ENCODE results near the gene CDKN1B. TPM values are rescaled to one million over a fixed set of nuclear protein-coding genes. Genes with fewer than 3 reads are reported as not detected.

Gene CDKN1B
- total RNA-seq, result 10 to 100 TPM; 38.0 to 53.3 TPM
- long read RNA-seq, partial matches to known transcripts, result 0 of 2 reads
- long read RNA-seq, other reads (novel, unspliced or antisense), result 2 of 2 reads

DNA sequence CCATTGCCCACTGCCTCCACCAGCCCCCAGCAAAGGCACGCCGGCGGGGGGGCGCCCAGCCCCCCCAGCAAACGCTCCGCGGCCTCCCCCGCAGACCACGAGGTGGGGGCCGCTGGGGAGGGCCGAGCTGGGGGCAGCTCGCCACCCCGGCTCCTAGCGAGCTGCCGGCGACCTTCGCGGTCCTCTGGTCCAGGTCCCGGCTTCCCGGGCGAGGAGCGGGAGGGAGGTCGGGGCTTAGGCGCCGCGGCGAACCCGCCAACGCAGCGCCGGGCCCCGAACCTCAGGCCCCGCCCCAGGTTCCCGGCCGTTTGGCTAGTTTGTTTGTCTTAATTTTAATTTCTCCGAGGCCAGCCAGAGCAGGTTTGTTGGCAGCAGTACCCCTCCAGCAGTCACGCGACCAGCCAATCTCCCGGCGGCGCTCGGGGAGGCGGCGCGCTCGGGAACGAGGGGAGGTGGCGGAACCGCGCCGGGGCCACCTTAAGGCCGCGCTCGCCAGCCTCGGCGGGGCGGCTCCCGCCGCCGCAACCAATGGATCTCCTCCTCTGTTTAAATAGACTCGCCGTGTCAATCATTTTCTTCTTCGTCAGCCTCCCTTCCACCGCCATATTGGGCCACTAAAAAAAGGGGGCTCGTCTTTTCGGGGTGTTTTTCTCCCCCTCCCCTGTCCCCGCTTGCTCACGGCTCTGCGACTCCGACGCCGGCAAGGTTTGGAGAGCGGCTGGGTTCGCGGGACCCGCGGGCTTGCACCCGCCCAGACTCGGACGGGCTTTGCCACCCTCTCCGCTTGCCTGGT, at the start of gene CDKN1B:
TSS of gene CDKN1B (plus strand) at position 576 of the 793 bp plus-strand sequence. CDS start 472 bp downstream, outside the sequence.
- peak; percentile 92 to 94 for DNase-seq
- intact Hi-C loops (cut with DNase I, micrococcal nuclease), result no loop called here
- ATAC-seq, result peak; percentile 75

DNA sequence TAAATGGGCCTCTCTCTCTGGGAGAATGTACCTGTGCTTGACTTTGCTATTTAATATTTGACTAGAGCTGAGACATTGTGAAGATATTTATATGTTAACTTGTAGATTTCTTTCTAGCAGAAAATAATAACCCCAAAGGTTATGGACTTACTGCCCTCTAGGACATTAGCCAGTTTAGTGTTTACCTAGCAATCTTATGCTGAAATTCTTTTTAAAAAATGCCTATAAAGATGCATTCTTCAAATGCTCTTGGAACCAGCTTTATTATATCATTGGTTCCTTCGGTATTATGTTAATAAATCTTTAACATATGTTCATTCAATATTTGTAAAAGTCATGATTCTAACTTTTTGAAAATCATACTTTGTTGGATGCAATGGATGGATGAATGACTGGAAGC, 49.2 kb upstream of the CDKN1B start:
- DNase-seq (no peak), ATAC-seq (no peak)
- intact Hi-C loops (cut with DNase I, micrococcal nuclease), result no loop called here

- intact Hi-C loops (cut with DNase I, micrococcal nuclease), result no loop called here
These were observed 48.1 kb upstream of the CDKN1B start for GRCh38 chr12:12669020-12669419.

DNA sequence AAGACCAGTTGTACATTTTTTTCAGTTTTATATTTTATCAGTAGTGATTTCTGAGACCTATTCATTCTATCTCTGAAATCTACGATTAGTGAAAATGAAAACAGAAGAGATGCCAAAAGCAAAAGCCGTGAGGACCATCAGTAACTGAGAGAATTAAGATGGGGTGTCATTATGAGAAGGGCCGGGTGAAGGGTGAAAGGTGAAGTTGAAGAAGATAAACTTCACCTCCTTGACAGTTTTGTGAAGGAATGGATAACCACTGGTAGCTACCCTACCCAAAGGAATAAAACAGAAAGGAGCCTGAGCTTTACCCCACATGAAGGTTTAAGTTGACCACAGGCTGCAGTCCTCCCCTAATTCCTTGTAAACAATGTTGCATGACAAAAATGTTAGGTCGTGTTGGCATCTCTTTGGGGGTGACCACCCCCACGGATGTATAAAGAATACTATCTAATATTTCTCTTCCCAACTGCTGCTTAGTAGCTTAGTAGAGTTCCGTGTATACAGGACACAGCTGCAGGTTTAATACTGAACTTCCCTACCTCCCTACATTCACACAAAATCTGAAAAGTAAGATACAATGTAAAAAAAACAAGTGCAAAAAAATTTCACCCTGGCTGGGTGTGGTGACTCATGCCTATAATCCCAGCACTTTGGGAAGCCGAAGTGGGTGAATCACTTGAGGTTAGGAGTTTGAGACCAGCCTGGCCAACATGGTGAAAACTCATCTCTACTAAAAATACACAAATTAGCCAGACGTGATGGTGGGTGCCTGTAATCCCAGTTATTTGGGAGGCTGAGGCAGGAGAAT, 45.1 kb upstream of the CDKN1B start:
- no peak for ATAC-seq
- intact Hi-C loops (cut with DNase I, micrococcal nuclease), result no loop called here
- DNase-seq, result no peak

More at GRCh38 chr12:12669020-12669419, 48.1 kb upstream of the CDKN1B start:
- DNase-seq (no peak), ATAC-seq (no peak)

DNA sequence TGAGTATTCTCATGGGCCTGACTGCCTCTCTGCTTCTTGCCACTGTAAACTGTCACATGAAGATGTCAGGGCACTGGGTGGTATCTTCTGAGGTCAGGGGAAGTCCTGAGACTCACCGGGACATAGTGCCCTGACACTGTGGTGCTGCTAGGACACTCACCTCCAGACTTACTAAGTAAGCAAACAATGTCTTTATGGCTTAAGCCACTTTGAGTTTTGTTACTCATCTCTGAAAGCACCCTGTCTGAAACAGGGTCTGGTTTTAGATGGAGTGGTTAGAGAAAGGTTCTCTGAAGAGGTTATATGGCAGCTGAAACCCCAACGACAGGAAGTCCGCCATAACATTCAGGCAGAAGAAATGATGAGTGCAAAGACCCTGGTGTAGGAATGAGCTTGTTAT, 43.9 kb upstream of the CDKN1B start:
- intact Hi-C loops (cut with DNase I, micrococcal nuclease), result no loop called here
- DNase-seq (no peak), ATAC-seq (no peak)

- DNase-seq, result no peak
- no peak for ATAC-seq
- intact Hi-C loops (cut with DNase I, micrococcal nuclease), result no loop called here
These were observed 40.6 kb upstream of the CDKN1B start for GRCh38 chr12:12676605-12677004.

- no peak for ATAC-seq
- no peak for DNase-seq
- intact Hi-C loops (cut with DNase I, micrococcal nuclease), result no loop called here
These were observed 36.0 kb upstream of the CDKN1B start for GRCh38 chr12:12681061-12681765.

DNA sequence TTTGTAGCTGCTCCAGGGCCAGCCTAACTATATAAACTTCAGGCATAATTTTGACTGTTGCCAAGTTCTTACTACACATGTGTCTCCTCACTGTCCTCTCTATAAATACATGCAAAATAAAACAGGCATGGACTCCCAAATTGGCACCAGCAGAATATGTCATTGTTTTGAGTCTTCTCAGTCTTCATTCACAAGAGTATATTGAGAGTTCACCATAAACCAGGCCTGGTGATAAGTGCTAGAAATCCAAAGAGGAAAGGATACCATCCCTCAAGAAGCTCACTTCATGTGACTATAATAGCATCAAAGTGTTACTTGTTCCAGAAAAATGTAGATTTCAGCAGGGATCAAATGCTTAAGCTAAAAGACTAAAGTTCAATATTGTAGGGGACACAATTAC, 34.9 kb upstream of the CDKN1B start:
- no peak for ATAC-seq
- DNase-seq, result no peak
- intact Hi-C loops (cut with DNase I, micrococcal nuclease), result no loop called here

- DNase-seq (no peak), ATAC-seq (no peak)
- intact Hi-C loops (cut with DNase I, micrococcal nuclease), result no loop called here
These were observed 34.0 kb upstream of the CDKN1B start for GRCh38 chr12:12683136-12683697.

DNA sequence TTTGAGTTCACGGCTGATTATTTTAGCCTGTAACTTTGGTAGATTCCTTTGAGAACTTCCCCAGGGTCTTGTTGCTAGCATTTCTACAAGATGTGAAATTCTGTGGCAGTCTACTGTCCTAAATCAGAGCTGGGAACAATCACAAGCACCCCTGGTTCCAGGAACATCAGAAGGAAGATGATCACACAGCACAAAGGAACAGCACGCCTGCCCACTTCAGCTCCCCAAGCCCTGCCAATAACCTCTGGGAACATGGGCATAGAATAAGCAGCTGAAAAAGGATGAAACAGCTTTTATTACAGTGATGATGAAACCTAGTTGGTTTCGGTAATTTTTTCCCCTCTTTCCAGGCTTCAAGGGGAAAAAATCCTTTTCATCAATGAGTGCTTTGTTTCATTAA, 33.4 kb upstream of the CDKN1B start:
- intact Hi-C loops (cut with DNase I, micrococcal nuclease), result no loop called here
- DNase-seq, result no peak
- no peak for ATAC-seq

- intact Hi-C loops (cut with DNase I, micrococcal nuclease), result no loop called here
- no peak for ATAC-seq
- DNase-seq, result peak in 1 of 2 donors; percentile 62
These were observed 32.6 kb upstream of the CDKN1B start for GRCh38 chr12:12684375-12685106.

DNA sequence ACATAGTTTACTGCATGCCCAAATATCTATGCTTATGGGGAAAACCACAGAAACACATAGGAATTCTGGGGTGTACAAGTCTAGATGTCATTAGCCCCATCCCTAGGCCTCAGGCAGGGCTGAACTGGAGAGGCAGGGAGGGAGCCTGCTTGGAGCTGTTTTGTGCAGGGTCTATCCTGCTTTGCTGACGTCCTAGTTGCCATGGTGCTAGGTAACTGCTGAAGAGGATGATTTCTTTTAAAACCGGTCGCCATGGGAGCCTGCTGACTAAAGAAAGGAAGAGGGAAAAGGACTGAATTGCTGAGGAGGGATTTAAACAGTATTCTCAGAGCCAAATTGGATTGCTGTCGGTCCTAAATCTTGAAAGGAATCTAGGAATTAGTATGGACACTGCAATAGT, 31.9 kb upstream of the CDKN1B start:
- intact Hi-C loops (cut with DNase I, micrococcal nuclease), result no loop called here
- no peak for DNase-seq
- no peak for ATAC-seq

DNA sequence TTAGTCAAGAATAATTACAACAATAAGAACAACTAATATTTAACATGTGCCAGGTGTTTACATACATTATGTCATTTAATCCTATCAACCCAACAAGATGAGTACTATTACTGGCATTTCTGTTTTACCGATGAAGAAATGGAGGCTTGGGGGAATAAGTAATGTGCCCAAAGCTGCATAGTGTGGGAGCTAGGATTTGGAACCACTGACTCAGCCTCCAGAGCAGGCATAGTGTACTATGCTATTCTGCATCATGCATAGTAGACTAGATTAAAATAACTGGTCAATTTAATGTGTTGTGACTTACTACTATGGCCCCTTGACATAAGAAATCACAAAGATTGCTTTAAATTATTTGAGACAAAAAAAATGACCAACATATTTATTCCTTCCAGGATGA, 30.7 kb upstream of the CDKN1B start:
- ATAC-seq (no peak), DNase-seq (no peak)
- intact Hi-C loops (cut with DNase I, micrococcal nuclease), result no loop called here

- ATAC-seq (no peak), DNase-seq (no peak)
- intact Hi-C loops (cut with DNase I, micrococcal nuclease), result no loop called here
These were observed 30.2 kb upstream of the CDKN1B start for GRCh38 chr12:12686925-12687324.

DNA sequence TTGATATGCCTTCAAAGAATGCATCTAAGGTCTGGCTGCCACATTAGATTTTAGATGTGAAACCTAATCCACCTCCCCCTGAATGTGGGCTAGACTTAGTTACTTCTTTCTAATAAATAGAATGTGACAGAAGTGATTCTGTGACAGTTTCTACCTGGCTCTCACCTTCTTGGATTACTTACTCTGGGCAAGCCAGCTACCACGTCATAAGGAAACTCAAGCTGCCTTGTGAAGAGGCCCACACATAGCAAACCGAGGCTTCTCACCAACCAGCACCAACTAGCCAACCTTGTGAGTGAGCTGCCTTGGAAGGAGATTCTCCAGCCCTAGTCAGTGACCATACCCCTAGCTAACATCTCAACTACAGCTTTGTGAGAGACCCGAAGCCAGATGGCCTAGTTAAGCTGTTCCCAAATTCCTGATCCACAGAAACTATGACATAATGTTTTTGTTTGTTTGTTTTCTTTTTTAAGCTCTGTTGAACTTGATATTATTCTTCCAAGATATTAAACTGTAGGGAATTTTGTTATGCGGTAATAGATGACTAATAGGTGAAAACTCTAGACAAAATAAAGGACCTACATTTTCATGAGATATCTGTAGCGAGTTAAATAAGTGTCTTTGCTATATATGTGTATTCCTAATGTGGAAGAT, 27.4 kb upstream of the CDKN1B start:
- intact Hi-C loops (cut with DNase I, micrococcal nuclease), result no loop called here
- ATAC-seq, result no peak
- no peak for DNase-seq

DNA sequence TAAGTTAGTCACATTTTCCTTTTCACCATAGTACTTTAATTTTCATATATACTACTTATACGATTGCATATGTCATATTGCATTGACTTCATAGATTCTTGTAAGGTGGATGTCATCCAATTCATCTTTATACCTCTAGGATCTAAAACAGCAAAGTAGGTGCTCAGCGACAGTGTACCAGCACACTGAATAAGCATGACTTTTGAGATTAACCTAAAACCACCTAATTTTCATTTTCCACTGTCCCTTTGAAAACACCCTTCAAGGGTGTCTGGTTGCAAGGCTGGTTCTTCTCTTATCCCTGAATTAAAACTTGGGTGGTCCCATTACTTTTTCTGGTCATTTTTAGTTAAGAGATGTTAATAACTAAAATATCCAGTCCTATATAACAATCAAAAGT, 25.6 kb upstream of the CDKN1B start:
- ATAC-seq, result no peak
- no peak for DNase-seq
- intact Hi-C loops (cut with DNase I, micrococcal nuclease), result no loop called here

DNA sequence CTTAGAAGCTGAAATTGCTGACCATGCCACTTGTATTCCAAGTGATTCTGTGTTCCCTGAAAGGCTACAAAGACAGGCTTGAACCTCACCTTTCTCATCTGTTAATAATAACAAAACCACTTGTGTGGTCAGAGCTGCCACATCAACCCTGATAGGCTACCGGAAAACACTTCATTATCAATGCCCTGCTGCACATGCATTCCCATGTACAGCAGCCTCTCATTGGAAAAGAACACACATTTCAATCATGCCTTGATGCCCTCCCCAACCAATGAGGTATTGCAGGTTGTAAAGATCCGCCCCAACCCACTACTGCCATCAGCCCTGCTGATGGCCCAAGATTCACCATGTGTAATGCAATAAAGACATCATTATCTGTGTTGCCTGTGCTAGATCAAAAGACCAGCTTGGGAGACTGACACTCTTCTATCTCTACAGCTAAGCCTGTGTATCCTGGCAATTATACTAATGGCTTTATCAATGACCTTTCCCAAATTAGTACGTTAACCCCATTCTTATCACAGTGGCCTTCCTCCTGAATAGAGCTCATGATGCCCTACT, 24.0 kb upstream of the CDKN1B start:
- intact Hi-C loops (cut with DNase I, micrococcal nuclease), result no loop called here
- ATAC-seq (no peak), DNase-seq (no peak)
